IPS-11a (cell line): ENCODE results near the gene PLCL2.

Experiments
- H3K4me3 ChIP-seq: one replicate; pipeline ENCODE4 v1.5.1; 2013; ENCODE audit warnings: low read depth, low read length, control low read depth

The PLCL2 gene

GRCh38 chr3:16884748-16885592, at the start of gene PLCL2:
Gene PLCL2 (plus strand): TSS chr3:16884955. CDS start chr3:16885040, 85 bp downstream.
- peak within 1 kb of the TSS; percentile 73 for H3K4me3 ChIP-seq

- H3K4me3 ChIP-seq, result no peak overlapping the region
Observed at GRCh38 chr3:16836505-16837237, 48.1 kb upstream of the PLCL2 start.

GRCh38 chr3:16837602-16838001, 47.2 kb upstream of the PLCL2 start:
- H3K4me3 ChIP-seq, result no peak overlapping the region

- no peak overlapping the region for H3K4me3 ChIP-seq
Observed at GRCh38 chr3:16838561-16838960, 46.2 kb upstream of the PLCL2 start.

- H3K4me3 ChIP-seq, result no peak overlapping the region
Observed at GRCh38 chr3:16839271-16840100, 45.3 kb upstream of the PLCL2 start.

- no peak overlapping the region for H3K4me3 ChIP-seq
Observed at GRCh38 chr3:16840101-16840424, 44.7 kb upstream of the PLCL2 start.

- no peak overlapping the region for H3K4me3 ChIP-seq
Observed at GRCh38 chr3:16841041-16841753, 43.6 kb upstream of the PLCL2 start.

- no peak overlapping the region for H3K4me3 ChIP-seq
Observed at GRCh38 chr3:16841904-16842271, 42.9 kb upstream of the PLCL2 start.

GRCh38 chr3:16842272-16843270, 42.2 kb upstream of the PLCL2 start:
- H3K4me3 ChIP-seq, result no peak overlapping the region

GRCh38 chr3:16844222-16844621, 40.5 kb upstream of the PLCL2 start:
- no peak overlapping the region for H3K4me3 ChIP-seq

- no peak overlapping the region for H3K4me3 ChIP-seq
Observed at GRCh38 chr3:16844791-16845190, 40.0 kb upstream of the PLCL2 start.

- no peak overlapping the region for H3K4me3 ChIP-seq
Observed at GRCh38 chr3:16846373-16847080, 38.2 kb upstream of the PLCL2 start.

GRCh38 chr3:16848007-16848406, 36.7 kb upstream of the PLCL2 start:
- H3K4me3 ChIP-seq, result no peak overlapping the region

GRCh38 chr3:16849229-16849628, 35.5 kb upstream of the PLCL2 start:
- no peak overlapping the region for H3K4me3 ChIP-seq

GRCh38 chr3:16849795-16850194, 35.0 kb upstream of the PLCL2 start:
- no peak overlapping the region for H3K4me3 ChIP-seq

- H3K4me3 ChIP-seq, result no peak overlapping the region
Observed at GRCh38 chr3:16855497-16855896, 29.3 kb upstream of the PLCL2 start.

- no peak overlapping the region for H3K4me3 ChIP-seq
Observed at GRCh38 chr3:16860234-16860633, 24.5 kb upstream of the PLCL2 start.

GRCh38 chr3:16861432-16861831, 23.3 kb upstream of the PLCL2 start:
- no peak overlapping the region for H3K4me3 ChIP-seq
